Fibroblast of pulmonary artery (primary cell): ENCODE data around the gene ANO6.

Experiments used
- DNase-seq: peaks from one replicate; pipeline ENCODE4 v3.0.0-alpha.2; 2010; ENCODE audit warnings: low read depth
- H3K4me3 ChIP-seq: replicated peaks from 2 replicates; pipeline ENCODE4 v1.5.1; 2011; ENCODE audit warnings: low read depth, mild to moderate bottlenecking, control low read depth, low read length, moderate library complexity
- TF ChIP-seq, protein P1 (sequence below): IDR thresholded peaks from 2 replicates; pipeline ENCODE4 v1.5.1; 2011; ENCODE audit warnings: mild to moderate bottlenecking, control low read depth, low read length, inconsistent platforms; ENCODE audit errors: missing control alignments

The ANO6 gene

GRCh38 chr12:45285717-45286116 is 69.8 kb downstream of the ANO6 start:
- DNase-seq, result no peak
- TF ChIP-seq, protein P1, sequence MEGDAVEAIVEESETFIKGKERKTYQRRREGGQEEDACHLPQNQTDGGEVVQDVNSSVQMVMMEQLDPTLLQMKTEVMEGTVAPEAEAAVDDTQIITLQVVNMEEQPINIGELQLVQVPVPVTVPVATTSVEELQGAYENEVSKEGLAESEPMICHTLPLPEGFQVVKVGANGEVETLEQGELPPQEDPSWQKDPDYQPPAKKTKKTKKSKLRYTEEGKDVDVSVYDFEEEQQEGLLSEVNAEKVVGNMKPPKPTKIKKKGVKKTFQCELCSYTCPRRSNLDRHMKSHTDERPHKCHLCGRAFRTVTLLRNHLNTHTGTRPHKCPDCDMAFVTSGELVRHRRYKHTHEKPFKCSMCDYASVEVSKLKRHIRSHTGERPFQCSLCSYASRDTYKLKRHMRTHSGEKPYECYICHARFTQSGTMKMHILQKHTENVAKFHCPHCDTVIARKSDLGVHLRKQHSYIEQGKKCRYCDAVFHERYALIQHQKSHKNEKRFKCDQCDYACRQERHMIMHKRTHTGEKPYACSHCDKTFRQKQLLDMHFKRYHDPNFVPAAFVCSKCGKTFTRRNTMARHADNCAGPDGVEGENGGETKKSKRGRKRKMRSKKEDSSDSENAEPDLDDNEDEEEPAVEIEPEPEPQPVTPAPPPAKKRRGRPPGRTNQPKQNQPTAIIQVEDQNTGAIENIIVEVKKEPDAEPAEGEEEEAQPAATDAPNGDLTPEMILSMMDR, result no peak
- no peak overlapping the region for H3K4me3 ChIP-seq

DNA sequence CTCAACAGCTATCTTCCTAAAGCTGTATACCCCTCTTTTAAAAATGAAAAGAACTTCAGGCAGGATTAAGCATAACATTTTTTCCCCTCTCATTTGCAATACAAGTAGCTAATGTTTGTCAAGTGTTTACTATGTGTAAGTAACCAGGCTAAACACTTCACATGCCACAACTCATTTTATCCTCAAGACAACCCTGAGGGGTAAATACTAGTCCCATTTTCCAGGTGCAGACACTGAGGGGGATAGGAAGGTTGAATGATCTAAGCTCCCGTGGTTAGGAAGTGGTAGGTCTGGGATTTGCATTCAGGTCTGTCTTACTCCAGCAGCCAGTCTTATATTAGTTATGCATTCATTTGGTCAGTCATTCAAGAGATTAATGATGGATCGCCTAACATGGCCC is 70.7 kb downstream of the ANO6 start:
- TF ChIP-seq, protein P1, result no peak
- DNase-seq, result no peak
- no peak overlapping the region for H3K4me3 ChIP-seq

DNA sequence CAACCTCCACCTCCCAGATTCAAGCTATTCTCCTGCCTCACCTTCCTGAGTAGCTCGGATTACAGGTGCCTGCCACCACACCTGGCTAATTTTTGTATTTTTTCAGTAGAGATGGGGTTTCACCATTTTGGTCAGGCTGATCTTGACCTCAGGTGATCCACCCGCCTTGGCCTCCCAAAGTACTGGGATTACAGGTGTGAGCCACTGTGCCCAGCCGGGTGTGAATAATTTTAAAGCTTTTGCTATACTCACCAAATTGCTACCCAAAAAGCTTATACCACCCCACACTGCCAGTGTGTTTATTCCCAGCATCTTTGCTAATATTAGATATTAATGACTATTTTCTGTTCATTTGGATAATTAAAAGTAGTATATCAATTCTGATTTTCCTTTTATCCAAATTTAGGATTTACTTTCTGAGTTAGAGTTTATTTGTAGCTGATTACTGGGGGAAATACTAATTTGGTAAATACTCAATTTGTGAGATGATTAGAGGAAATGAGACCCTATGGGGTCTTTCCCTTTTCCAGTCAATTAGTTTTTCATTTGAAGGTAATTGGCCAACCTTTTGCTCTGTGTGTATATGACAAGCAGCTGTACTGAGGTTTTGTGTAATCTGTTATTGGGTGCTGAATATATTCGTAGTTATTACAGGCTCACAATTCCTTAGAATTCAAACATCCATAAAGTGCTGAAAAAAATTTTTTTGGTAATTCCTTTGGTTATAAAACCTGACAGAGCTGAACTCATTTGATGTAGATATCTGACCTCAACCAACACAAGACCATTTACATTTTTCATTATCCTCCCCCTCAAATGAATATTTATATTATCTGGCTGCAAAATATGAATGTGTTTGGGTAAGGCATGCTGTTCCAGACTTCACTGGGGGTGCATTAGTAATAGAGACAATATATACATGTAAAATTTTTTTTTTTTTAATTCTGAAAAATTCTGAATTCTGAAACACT is 73.6 kb downstream of the ANO6 start:
- H3K4me3 ChIP-seq, result no peak overlapping the region
- TF ChIP-seq, protein P1, result no peak
- no peak for DNase-seq

GRCh38 chr12:45290216-45290605 is 74.3 kb downstream of the ANO6 start:
- TF ChIP-seq, protein P1, result no peak
- peak; percentile 83 for DNase-seq

GRCh38 chr12:45291518-45291917 is 75.6 kb downstream of the ANO6 start:
- DNase-seq, result no peak
- no peak overlapping the region for H3K4me3 ChIP-seq
- TF ChIP-seq, protein P1, result no peak

More at GRCh38 chr12:45290216-45290605, 74.3 kb downstream of the ANO6 start:
- no peak overlapping the region for H3K4me3 ChIP-seq

GRCh38 chr12:45292486-45293195 is 76.7 kb downstream of the ANO6 start:
- TF ChIP-seq, protein P1, result no peak
- DNase-seq, result no peak
- no peak overlapping the region for H3K4me3 ChIP-seq
